Measurements from ENCODE around the gene PRKCA. TPM values are rescaled to one million over a fixed set of nuclear protein-coding genes. Genes with fewer than 3 reads are reported as not detected.

PRKCA gene
- total RNA-seq, 2 experiments from 2014 or later = 84.4 to 87.9 TPM

DNA sequence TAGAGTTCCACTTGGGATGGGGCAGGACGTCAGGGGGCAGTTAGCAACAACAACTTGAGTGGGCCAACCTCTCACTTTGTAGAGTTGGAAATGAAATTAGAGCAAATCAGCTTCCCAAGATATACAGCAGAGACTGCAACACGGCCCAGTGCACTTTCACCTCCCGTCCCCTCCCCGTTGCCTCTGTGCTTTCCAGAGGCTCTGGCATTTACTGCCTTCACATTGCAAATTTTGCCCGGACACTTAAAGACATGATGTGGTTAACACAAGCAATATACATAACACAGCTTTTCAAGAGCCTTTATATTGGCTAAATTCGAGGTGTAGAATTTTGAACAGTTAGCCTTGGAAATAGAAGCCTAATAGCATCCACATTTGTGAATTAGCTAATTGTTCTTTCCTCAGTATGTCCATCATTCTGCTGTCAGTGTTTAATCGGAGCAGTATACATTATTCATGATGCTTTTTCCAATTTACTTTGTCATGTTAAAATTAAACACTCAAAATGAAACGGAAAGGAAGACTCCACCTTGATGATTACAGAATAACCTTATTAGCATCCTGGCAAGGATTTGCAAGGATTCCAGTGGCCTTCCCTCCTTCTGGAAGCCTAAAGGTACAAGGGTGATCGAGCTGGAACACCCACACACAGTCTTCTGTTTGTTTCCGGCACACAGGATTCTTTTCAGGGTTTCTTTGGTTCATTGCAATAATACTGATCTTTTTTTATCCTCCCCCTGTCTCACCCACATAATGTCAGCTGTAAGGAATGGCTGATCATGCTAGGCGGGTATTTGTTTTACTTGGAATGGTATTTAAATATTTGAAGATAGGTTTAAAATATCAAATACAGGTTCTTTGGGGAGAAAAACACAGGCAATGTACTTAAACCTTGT, 341.6 kb downstream of the PRKCA start:
- TF ChIP-seq, protein P1, sequence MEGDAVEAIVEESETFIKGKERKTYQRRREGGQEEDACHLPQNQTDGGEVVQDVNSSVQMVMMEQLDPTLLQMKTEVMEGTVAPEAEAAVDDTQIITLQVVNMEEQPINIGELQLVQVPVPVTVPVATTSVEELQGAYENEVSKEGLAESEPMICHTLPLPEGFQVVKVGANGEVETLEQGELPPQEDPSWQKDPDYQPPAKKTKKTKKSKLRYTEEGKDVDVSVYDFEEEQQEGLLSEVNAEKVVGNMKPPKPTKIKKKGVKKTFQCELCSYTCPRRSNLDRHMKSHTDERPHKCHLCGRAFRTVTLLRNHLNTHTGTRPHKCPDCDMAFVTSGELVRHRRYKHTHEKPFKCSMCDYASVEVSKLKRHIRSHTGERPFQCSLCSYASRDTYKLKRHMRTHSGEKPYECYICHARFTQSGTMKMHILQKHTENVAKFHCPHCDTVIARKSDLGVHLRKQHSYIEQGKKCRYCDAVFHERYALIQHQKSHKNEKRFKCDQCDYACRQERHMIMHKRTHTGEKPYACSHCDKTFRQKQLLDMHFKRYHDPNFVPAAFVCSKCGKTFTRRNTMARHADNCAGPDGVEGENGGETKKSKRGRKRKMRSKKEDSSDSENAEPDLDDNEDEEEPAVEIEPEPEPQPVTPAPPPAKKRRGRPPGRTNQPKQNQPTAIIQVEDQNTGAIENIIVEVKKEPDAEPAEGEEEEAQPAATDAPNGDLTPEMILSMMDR (IDR thresholded peaks at IDR 0.05) = no peak
- intact Hi-C loops (cut with micrococcal nuclease) = no loop called here
- H3K4me1 Mint-ChIP-seq (ENCODE audit: low read depth) = peaks cover 10% of the 10 kb centered on the region
- no peak for ATAC-seq
- no peak overlapping the region for H3K27ac Mint-ChIP-seq
- POLR2A ChIA-PET = no interaction called here
- no peak overlapping the region for H3K4me3 Mint-ChIP-seq
- no peaks in the 10 kb centered on the region for H3K9me3 Mint-ChIP-seq
- no peak for DNase-seq
- CTCF ChIA-PET = interaction anchor here (0.5 kb wide), 1 partner anchor 26 kb away, joined by 3 read pairs; no protein-coding TSS in a partner anchor
- peaks cover 25% of the 10 kb centered on the region for H3K36me3 Mint-ChIP-seq (ENCODE audit: low read depth)
- no peaks in the 10 kb centered on the region for H3K27me3 Mint-ChIP-seq

DNA sequence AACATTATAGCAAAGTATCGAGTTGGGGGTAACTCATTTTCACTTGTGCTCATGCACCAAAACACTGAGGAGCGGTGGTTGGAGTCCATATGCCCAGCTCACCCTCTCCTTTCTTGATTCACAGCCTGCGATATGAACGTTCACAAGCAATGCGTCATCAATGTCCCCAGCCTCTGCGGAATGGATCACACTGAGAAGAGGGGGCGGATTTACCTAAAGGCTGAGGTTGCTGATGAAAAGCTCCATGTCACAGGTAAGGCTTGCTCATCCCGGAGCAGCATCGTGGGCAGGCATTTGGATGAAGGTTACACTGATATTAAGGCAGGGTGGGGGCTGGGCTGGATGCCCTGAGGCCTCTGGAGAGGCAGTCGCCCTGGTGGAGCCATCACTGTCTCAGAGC, 342.8 kb downstream of the PRKCA start:
- ChIA-PET POLR2A (no interaction called here), CTCF (no interaction called here)
- TF ChIP-seq, protein P1 (IDR thresholded peaks at IDR 0.05) = no peak
- H3K27me3 Mint-ChIP-seq = no peaks in the 10 kb centered on the region
- peaks cover 10% of the 10 kb centered on the region for H3K4me1 Mint-ChIP-seq (ENCODE audit: low read depth)
- no peaks in the 10 kb centered on the region for H3K9me3 Mint-ChIP-seq
- DNase-seq (no peak), ATAC-seq (no peak)
- no peak overlapping the region for H3K27ac Mint-ChIP-seq
- peaks cover 29% of the 10 kb centered on the region for H3K36me3 Mint-ChIP-seq (ENCODE audit: low read depth)
- intact Hi-C loops (cut with micrococcal nuclease) = no loop called here
- no peak overlapping the region for H3K4me3 Mint-ChIP-seq

DNA sequence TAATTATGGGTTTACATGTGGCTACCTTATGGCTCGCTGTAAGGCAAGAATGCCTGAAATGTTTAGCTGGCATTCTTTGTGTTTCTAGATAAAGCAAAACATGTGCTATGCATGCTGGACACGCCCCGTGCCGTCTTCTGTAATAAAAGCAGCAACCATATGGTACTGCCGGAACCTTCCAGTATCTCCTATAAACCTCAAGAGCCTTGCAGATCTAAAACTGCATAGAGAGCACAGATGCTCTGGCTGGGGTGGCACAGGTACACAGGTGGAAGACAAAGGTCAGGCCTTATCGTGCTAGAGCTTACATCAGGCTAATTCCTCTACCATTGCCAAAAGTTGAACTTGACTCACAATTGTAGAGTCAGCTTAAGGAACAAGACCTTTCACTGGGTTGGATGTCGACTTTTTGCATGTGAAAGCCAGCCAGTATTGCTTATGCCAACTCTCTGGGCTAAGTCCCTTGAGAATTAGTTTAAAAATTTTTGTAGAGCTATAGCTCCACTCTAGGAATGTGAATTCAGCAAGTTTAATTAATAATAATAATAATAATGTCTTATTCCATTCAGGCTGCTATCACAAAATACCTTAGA, 345.1 kb downstream of the PRKCA start:
- H3K36me3 Mint-ChIP-seq (ENCODE audit: low read depth) = peaks cover 33% of the 10 kb centered on the region
- no peak overlapping the region for H3K27ac Mint-ChIP-seq
- H3K4me3 Mint-ChIP-seq = no peak overlapping the region
- ATAC-seq (no peak), DNase-seq (no peak)
- intact Hi-C loops (cut with micrococcal nuclease) = no loop called here
- ChIA-PET POLR2A (no interaction called here), CTCF (no interaction called here)
- H3K27me3 Mint-ChIP-seq = no peaks in the 10 kb centered on the region
- peaks cover 5% of the 10 kb centered on the region for H3K4me1 Mint-ChIP-seq (ENCODE audit: low read depth)
- no peaks in the 10 kb centered on the region for H3K9me3 Mint-ChIP-seq
- TF ChIP-seq, protein P1 (IDR thresholded peaks at IDR 0.05) = no peak

DNA sequence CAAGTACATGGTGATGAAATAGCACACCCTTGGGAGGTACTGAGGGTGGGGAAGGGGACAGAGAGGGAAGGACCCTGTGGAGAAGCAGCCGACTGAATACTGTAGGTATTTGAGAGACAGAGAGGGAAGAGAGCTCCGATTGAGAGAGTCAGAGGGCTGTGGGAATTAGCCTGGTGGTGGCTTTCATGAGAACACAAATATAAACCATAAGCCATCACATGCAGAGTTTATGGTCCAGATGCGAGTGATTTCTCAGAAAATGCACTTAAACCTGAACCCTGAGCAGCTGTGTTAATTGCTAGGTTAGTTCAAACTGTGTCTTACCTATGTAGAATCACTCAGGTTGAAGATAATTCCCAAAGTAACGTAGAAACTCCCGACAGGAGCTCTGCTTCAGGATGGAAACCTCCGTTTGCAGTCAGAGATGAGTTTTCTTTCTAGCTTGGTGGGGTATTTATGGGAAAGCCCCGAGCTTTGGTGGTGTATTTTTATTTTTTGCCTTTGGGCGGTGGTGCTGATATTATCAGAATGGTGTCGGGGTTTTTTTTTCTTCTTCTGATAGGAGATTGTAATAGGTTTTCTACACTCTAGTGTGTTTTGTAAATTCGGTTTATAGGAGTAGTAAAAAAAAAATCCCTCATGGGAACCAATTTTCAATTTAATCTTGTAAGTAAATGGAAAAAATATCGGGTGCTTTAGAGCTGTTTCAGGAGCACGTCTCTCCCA, 347.6 kb downstream of the PRKCA start:
- H3K9me3 Mint-ChIP-seq = no peaks in the 10 kb centered on the region
- peaks cover 53% of the 10 kb centered on the region for H3K36me3 Mint-ChIP-seq (ENCODE audit: low read depth)
- H3K27ac Mint-ChIP-seq = peak overlapping the region; percentile 32
- DNase-seq (no peak), ATAC-seq (no peak)
- H3K4me3 Mint-ChIP-seq = no peak overlapping the region
- TF ChIP-seq, protein P1 (IDR thresholded peaks at IDR 0.05) = no peak
- no peaks in the 10 kb centered on the region for H3K27me3 Mint-ChIP-seq
- ChIA-PET CTCF (no interaction called here), POLR2A (interaction anchor here (0.8 kb wide), 1 partner anchor 12 kb away, joined by 4 read pairs; no protein-coding TSS in a partner anchor)
- H3K4me1 Mint-ChIP-seq (ENCODE audit: low read depth) = peaks cover 27% of the 10 kb centered on the region
- intact Hi-C loops (cut with micrococcal nuclease) = no loop called here
